ENCODE measurements around the gene WDR75. TPM values are rescaled to one million over a fixed set of nuclear protein-coding genes. Genes with fewer than 3 reads are reported as not detected.

WDR75 gene
- total and polyA plus RNA-seq, 2 of the 13 experiments (the other 11 are each of a cell fraction or from before 2014, with no cell fraction given), result 63.0 to 74.1 TPM

DNA sequence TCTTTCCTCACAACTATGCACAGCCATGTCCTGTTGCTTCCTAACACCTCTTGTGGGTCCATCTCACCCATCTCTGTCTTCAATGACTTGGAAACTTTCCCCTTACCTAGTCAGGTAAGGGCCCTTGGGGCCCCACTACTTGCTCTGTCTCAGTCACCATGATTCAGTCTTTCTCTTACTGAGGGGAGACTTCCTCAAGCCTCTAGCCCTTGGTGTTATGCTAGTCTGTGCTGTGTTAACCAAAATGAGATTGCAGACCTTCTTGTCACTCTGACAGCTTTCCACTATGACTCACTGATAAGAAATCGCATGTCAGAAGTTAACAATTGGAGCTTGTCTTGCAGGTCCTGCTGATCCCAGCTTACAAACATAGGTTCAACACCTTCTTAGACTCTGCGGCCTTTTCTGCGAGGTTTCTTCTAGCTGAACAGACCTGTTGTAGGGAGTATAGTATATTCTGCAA lies 65.3 kb downstream of the WDR75 start (continued):
- no peak for TF ChIP-seq SNAI1 (CRISPR knock-in tag; IDR thresholded peaks at IDR 0.05; ENCODE audit: borderline replicate concordance)
- no peak for TF ChIP-seq CHCHD3 (CRISPR knock-in tag; IDR thresholded peaks at IDR 0.05)
- 0 out of 2 replicates have a peak, but pooled peaks have one; percentile 52 for TF ChIP-seq MIER3 (CRISPR knock-in tag; IDR thresholded peaks at IDR 0.05; ENCODE audit: borderline replicate concordance)
- TF ChIP-seq FOXO1 (CRISPR knock-in tag; IDR thresholded peaks at IDR 0.05), result no peak
- TF ChIP-seq ZNF30 (CRISPR knock-in tag; IDR thresholded peaks at IDR 0.05), result no peak
- TF ChIP-seq, protein P1, sequence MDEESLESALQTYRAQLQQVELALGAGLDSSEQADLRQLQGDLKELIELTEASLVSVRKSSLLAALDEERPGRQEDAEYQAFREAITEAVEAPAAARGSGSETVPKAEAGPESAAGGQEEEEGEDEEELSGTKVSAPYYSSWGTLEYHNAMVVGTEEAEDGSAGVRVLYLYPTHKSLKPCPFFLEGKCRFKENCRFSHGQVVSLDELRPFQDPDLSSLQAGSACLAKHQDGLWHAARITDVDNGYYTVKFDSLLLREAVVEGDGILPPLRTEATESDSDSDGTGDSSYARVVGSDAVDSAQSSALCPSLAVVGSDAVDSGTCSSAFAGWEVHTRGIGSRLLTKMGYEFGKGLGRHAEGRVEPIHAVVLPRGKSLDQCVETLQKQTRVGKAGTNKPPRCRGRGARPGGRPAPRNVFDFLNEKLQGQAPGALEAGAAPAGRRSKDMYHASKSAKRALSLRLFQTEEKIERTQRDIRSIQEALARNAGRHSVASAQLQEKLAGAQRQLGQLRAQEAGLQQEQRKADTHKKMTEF (CRISPR knock-in tag; IDR thresholded peaks at IDR 0.05), result peak; percentile 16; the same call in 1 of the 2 replicates
- TF ChIP-seq GZF1 (CRISPR knock-in tag; IDR thresholded peaks at IDR 0.05), result no peak
- TF ChIP-seq LCORL (IDR thresholded peaks at IDR 0.05), result no peak
- TF ChIP-seq LCORL (CRISPR knock-in tag; IDR thresholded peaks at IDR 0.05), result no peak
- TF ChIP-seq, protein P2, sequence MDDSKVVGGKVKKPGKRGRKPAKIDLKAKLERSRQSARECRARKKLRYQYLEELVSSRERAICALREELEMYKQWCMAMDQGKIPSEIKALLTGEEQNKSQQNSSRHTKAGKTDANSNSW (CRISPR knock-in tag; IDR thresholded peaks at IDR 0.05; ENCODE audit: borderline replicate concordance), result no peak
- no peak for TF ChIP-seq RFX5 (IDR thresholded peaks at IDR 0.05; ENCODE audit: low read depth, low read length)
- TF ChIP-seq, protein P3, sequence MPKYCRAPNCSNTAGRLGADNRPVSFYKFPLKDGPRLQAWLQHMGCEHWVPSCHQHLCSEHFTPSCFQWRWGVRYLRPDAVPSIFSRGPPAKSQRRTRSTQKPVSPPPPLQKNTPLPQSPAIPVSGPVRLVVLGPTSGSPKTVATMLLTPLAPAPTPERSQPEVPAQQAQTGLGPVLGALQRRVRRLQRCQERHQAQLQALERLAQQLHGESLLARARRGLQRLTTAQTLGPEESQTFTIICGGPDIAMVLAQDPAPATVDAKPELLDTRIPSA (CRISPR knock-in tag; IDR thresholded peaks at IDR 0.05; ENCODE audit: borderline replicate concordance), result no peak
- TF ChIP-seq, protein P4, sequence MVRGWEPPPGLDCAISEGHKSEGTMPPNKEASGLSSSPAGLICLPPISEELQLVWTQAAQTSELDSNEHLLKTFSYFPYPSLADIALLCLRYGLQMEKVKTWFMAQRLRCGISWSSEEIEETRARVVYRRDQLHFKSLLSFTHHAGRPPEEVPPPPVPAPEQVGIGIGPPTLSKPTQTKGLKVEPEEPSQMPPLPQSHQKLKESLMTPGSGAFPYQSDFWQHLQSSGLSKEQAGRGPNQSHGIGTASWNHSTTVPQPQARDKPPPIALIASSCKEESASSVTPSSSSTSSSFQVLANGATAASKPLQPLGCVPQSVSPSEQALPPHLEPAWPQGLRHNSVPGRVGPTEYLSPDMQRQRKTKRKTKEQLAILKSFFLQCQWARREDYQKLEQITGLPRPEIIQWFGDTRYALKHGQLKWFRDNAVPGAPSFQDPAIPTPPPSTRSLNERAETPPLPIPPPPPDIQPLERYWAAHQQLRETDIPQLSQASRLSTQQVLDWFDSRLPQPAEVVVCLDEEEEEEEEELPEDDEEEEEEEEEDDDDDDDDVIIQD (CRISPR knock-in tag; IDR thresholded peaks at IDR 0.05; ENCODE audit: low read depth), result peak; percentile 28; the same call in 1 of the 2 replicates
- no peak for TF ChIP-seq WIZ (CRISPR knock-in tag; IDR thresholded peaks at IDR 0.05)
- no peak for TF ChIP-seq ZC3H13 (CRISPR knock-in tag; IDR thresholded peaks at IDR 0.05)
- no peak for TF ChIP-seq HCFC1 (IDR thresholded peaks at IDR 0.05; ENCODE audit: low read depth, low read length)
- TF ChIP-seq ZNF263 (CRISPR knock-in tag; IDR thresholded peaks at IDR 0.05), result no peak
- TF ChIP-seq HMG20B (CRISPR knock-in tag; conservative IDR thresholded peaks at IDR 0.05), result no peak
- TF ChIP-seq NRL (CRISPR knock-in tag; IDR thresholded peaks at IDR 0.05; ENCODE audit: borderline replicate concordance), result no peak
- no peak for TF ChIP-seq FLYWCH1 (CRISPR knock-in tag; IDR thresholded peaks at IDR 0.05)
- no peak for TF ChIP-seq DZIP1 (CRISPR knock-in tag; IDR thresholded peaks at IDR 0.05)
- peak; percentile 96 for TF ChIP-seq FOSL2 (CRISPR knock-in tag; IDR thresholded peaks at IDR 0.05)
- TF ChIP-seq BCL6 (CRISPR knock-in tag; IDR thresholded peaks at IDR 0.05), result no peak
- TF ChIP-seq GATA4 (IDR thresholded peaks at IDR 0.05; ENCODE audit: borderline replicate concordance, low read depth), result peak; percentile 28; the same call in 1 of the 2 replicates
- no peak for TF ChIP-seq KLF11 (CRISPR knock-in tag; IDR thresholded peaks at IDR 0.05)
- TF ChIP-seq ZNF34 (CRISPR knock-in tag; IDR thresholded peaks at IDR 0.05; ENCODE audit: borderline replicate concordance), result no peak
- TF ChIP-seq IRF2 (CRISPR knock-in tag; IDR thresholded peaks at IDR 0.05), result no peak
- peak; percentile 43 for TF ChIP-seq XRCC5 (optimal IDR thresholded peaks at IDR 0.05; ENCODE audit: low read length)
